Right atrium auricular region (tissue), 2 donors: Measurements from ENCODE around the gene PPIA. TPM values are rescaled to one million over a fixed set of nuclear protein-coding genes. Genes with fewer than 3 reads are reported as not detected.
"Not testable (repeated sequence)": the region's sequence is repeated elsewhere in the genome, so short reads cannot be mapped to it uniquely, and the experiment has no call there.

Source experiments
- DNase-seq: peaks from one replicate; pipeline ENCODE4 v3.0.0-alpha.2; 2019; ENCODE audit warnings: low spot score
- H3K27ac ChIP-seq, 2 donors: fragments of 200-600 bp; sonication (generic); 1 replicate in 1 of 2; 2 replicates in 1 of 2; pipeline ENCODE4 v1.5.1; 2016 to 2019
- H3K27me3 ChIP-seq, 2 donors: fragments of 200-600 bp; sonication (generic); one replicate each; pipeline versions ENCODE4 v1.5.1 to v1.6.0; 2017 to 2019
- H3K36me3 ChIP-seq: fragments of 200-600 bp; sonication (generic); one replicate; pipeline ENCODE4 v1.5.1; 2016
- H3K4me1 ChIP-seq, 2 donors: fragments of 200-600 bp; sonication (generic); one replicate each; pipeline versions ENCODE4 v1.5.1 to v1.6.0; 2017 to 2019
- H3K4me3 ChIP-seq, 2 donors: fragments of 200-600 bp; sonication (generic); 1 replicate in 1 of 2; 2 replicates in 1 of 2; pipeline ENCODE4 v1.5.1; 2017 to 2019; ENCODE audit warnings: mild to moderate bottlenecking in 1 of 2, moderate library complexity in 1 of 2
- H3K9me3 ChIP-seq, 2 donors: fragments of 200-600 bp; sonication (generic); one replicate each; pipeline ENCODE4 v1.5.1; 2019
- total RNA-seq, 2 donors: library from RNA; depleted of rRNA; stranded (reverse); fragments of >200 nt; gene quantifications; one replicate each; pipeline ENCODE4 v1.1.0, GENCODE V29; 2016
- TF ChIP-seq, protein P1 (sequence below), 2 donors: fragments of 200-600 bp; sonication (generic); IDR thresholded peaks; one replicate each; pipeline ENCODE4 v1.5.1; 2019; ENCODE audit warnings: antibody characterized with exemption in 2 of 2

The PPIA gene
- total RNA-seq, 2 donors from 2014 or later: 820 to 834 TPM

DNA sequence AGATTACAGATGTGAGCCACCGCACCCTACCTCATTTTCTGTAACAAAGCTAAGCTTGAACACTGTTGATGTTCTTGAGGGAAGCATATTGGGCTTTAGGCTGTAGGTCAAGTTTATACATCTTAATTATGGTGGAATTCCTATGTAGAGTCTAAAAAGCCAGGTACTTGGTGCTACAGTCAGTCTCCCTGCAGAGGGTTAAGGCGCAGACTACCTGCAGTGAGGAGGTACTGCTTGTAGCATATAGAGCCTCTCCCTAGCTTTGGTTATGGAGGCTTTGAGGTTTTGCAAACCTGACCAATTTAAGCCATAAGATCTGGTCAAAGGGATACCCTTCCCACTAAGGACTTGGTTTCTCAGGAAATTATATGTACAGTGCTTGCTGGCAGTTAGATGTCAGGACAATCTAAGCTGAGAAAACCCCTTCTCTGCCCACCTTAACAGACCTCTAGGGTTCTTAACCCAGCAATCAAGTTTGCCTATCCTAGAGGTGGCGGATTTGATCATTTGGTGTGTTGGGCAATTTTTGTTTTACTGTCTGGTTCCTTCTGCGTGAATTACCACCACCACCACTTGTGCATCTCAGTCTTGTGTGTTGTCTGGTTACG lies 6.0 kb downstream of the PPIA start:
- H3K4me1 ChIP-seq: peaks cover 0 to 16% of the 10 kb centered on the region in 2 donors
- no peaks in the 10 kb centered on the region for H3K9me3 ChIP-seq
- no peak for DNase-seq
- no peaks in the 10 kb centered on the region for H3K27me3 ChIP-seq
- no peak overlapping the region for H3K4me3 ChIP-seq
- no peak overlapping the region for H3K27ac ChIP-seq
- TF ChIP-seq, protein P1, sequence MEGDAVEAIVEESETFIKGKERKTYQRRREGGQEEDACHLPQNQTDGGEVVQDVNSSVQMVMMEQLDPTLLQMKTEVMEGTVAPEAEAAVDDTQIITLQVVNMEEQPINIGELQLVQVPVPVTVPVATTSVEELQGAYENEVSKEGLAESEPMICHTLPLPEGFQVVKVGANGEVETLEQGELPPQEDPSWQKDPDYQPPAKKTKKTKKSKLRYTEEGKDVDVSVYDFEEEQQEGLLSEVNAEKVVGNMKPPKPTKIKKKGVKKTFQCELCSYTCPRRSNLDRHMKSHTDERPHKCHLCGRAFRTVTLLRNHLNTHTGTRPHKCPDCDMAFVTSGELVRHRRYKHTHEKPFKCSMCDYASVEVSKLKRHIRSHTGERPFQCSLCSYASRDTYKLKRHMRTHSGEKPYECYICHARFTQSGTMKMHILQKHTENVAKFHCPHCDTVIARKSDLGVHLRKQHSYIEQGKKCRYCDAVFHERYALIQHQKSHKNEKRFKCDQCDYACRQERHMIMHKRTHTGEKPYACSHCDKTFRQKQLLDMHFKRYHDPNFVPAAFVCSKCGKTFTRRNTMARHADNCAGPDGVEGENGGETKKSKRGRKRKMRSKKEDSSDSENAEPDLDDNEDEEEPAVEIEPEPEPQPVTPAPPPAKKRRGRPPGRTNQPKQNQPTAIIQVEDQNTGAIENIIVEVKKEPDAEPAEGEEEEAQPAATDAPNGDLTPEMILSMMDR (IDR thresholded peaks at IDR 0.05): no peak
- peaks cover 58% of the 10 kb centered on the region for H3K36me3 ChIP-seq

DNA sequence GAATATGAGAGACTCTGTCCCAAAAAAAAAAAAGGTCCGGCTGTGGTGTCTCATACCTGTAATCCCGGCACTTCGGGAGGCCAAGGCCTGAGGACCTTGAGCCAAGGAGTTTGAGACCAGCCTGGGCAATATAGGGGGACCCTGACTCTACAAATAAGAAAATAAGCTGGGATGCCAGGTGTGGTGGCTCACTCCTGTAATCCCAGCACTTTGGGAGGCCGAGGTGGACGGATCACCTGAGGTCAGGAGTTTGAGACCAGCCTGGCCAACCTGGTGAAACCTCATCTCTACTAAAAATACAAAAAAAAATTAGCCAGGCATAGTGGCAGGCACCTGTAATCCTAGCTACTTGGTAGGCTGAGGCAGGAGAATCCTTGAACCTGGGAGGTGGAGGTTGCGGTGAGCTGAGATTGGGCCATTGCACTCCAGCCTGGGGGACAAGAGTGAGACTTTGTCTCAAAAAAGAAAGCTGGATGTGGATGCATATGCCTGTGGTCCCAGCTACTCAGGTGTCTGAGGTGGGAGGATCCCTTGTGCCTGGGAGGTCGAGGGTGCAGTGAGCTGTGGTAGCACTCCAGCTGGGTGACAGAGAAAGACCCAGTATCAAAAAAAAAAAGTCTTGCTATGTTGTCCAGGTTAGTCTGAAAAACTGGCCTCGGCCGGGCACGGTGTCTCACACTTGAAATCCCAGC lies 7.5 kb downstream of the PPIA start:
- H3K4me3 ChIP-seq, H3K4me1 ChIP-seq, H3K9me3 ChIP-seq, DNase-seq, H3K27ac ChIP-seq, H3K27me3 ChIP-seq: not testable (repeated sequence)
- peaks cover 58% of the 10 kb centered on the region for H3K36me3 ChIP-seq

DNA sequence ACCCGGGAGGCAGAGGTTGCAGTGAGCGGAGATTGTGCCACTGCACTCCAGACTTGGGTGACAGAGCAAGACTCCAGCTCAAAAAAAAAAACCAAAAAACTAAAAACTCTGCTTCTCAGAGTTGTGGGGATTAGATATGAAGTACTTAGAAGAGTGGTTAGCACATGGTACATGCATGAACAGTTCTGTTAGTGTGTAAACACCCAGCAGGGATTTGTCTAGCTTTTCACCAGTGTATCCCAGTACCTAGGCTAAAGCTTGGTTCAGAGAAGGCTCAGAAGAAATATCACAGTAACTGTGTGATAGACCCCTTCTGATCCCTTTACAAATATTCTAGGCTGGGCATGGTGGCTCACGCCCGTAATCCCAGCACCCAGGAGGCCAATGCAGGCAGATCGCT lies 9.5 kb downstream of the PPIA start:
- H3K9me3 ChIP-seq: no peaks in the 10 kb centered on the region
- no peaks in the 10 kb centered on the region for H3K27me3 ChIP-seq

DNA sequence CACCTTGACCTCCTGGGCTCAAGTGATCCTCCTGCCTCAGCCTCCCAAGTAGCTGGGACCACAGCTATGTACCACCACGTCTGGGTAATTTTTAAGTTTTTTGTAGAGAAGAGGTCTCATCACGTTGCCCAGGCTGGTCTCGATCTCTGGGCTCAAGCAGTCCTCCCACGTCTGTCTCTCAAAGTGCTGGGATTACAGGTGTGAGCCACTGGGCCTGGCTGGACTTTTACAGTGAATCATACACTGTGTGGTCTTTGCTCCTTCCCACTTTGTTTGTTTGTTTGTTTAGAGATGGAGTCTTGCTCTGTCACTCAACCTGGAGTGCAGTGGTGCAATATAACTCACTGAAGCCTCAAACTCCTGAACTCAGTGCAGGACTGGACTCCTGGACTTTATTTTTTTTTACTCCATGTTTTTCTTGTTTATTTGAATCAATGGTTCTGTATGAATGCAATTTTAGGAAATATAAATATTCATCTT lies 12.5 kb downstream of the PPIA start:
- DNase-seq: no peak

More for the DNA sequence above, 9.5 kb downstream of the PPIA start:
- no peak overlapping the region for H3K27ac ChIP-seq
- DNase-seq: no peak
- H3K4me3 ChIP-seq: no peak overlapping the region
- TF ChIP-seq, protein P1 (IDR thresholded peaks at IDR 0.05): no peak
- H3K36me3 ChIP-seq: peaks cover 42% of the 10 kb centered on the region
- H3K4me1 ChIP-seq: no peaks in the 10 kb centered on the region

DNA sequence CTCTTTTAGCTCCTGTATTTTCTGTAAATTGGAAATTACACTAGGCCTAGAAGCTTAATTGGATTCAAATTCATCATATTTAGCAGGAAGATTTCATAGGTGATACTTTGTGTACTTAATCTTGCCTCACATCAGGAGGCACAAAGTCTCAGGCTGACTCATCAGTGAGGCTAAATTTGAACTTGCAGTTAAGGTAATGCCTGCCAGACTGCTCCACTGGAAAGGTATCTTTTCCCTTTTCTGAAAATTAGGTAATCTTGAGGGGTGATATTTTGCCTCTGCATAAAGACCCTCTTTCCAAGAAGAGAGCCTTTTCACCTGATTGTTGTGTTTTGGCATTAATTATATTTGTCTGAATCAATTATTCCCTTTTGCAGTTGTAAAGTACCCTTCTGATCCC lies 14.6 kb downstream of the PPIA start:
- DNase-seq: no peak
- H3K4me3 ChIP-seq: no peak overlapping the region
- no peaks in the 10 kb centered on the region for H3K9me3 ChIP-seq
- H3K27me3 ChIP-seq: no peaks in the 10 kb centered on the region
- TF ChIP-seq, protein P1 (IDR thresholded peaks at IDR 0.05): no peak
- H3K27ac ChIP-seq: no peak overlapping the region
- H3K36me3 ChIP-seq: no peaks in the 10 kb centered on the region
- no peaks in the 10 kb centered on the region for H3K4me1 ChIP-seq

More for the DNA sequence above, 12.5 kb downstream of the PPIA start:
- Histone ChIP-seq H3K9me3 (no peaks in the 10 kb centered on the region), H3K4me3 (no peak overlapping the region), H3K27me3 (no peaks in the 10 kb centered on the region), H3K4me1 (no peaks in the 10 kb centered on the region), H3K36me3 (peaks cover 12% of the 10 kb centered on the region), H3K27ac (no peak overlapping the region)
- TF ChIP-seq, protein P1 (IDR thresholded peaks at IDR 0.05): no peak

DNA sequence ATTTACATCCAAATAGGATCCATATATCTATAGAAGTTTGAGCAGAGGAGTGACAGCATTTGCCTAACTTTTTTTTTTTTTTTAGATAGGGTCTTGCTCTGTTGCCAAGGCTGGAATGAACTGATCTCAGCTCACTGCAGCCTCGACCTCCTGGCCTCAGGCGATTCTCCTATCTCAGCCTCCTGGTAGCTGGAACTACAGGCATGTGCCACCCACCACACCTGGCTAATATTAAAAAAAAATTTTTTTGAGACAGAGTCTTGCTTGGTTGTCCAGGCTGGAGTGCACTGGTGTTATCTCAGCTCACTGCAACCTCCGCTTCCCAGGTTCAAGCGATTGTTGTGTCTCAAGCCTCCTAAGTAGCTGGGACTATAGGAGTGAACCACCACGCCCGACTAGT lies 15.1 kb downstream of the PPIA start:
- no peak for DNase-seq
- TF ChIP-seq, protein P1 (IDR thresholded peaks at IDR 0.05): no peak
- Histone ChIP-seq H3K4me1 (no peaks in the 10 kb centered on the region), H3K27ac (no peak overlapping the region), H3K9me3 (no peaks in the 10 kb centered on the region), H3K4me3 (no peak overlapping the region), H3K36me3 (no peaks in the 10 kb centered on the region), H3K27me3 (no peaks in the 10 kb centered on the region)
